Body of pancreas (tissue), 4 donors: ENCODE results near the gene ANKRD11. TPM values are rescaled to one million over a fixed set of nuclear protein-coding genes. Genes with fewer than 3 reads are reported as not detected.

Experiments
- ATAC-seq: fragments of 150-250 bp; one replicate; pipeline ENCODE4 v1.9.1; 2016
- DNase-seq, 4 donors: peaks; one replicate each; pipeline ENCODE4 v3.0.0-alpha.2; 2019
- H3K27ac ChIP-seq, 4 donors: fragments of 200-600 bp; sonication (generic); 1 replicate in 3 of 4; 2 replicates in 1 of 4; pipeline versions ENCODE4 v1.5.1 to v1.6.1; 2016 to 2019; ENCODE audit warnings: mild to moderate bottlenecking in 1 of 4, mixed read lengths in 1 of 4, moderate library complexity in 1 of 4
- H3K27me3 ChIP-seq, 2 donors: fragments of 200-600 bp; sonication (generic); one replicate each; pipeline ENCODE4 v1.6.0; 2016; ENCODE audit warnings: mild to moderate bottlenecking in 1 of 2
- H3K36me3 ChIP-seq, 2 donors: fragments of 200-600 bp; sonication (generic); replicated peaks in 1 of 2; 2 replicates each; pipeline ENCODE4 v1.5.1; 2016; ENCODE audit warnings: low read depth in 2 of 2; ENCODE audit not compliant: insufficient read depth in 1 of 2
- H3K4me1 ChIP-seq: fragments of 200-600 bp; sonication (generic); one replicate; pipeline ENCODE4 v1.6.0; 2016
- H3K4me3 ChIP-seq, 2 donors: fragments of 200-600 bp; sonication (generic); 1 replicate in 1 of 2; 2 replicates in 1 of 2; pipeline ENCODE4 v1.5.1; 2016 to 2019
- H3K9me3 ChIP-seq, 3 donors: fragments of 200-600 bp; sonication (generic); 1 replicate in 2 of 3; 2 replicates in 1 of 3; pipeline ENCODE4 v1.5.1; 2016
- CTCF ChIP-seq, 7 experiments: fragments of 450-650 bp in 4 of 7; fragments of 200-600 bp in 3 of 7; sonication (generic) in 3 of 7; IDR thresholded peaks; one replicate each; pipeline ENCODE4 v1.5.1; 2016 to 2019; ENCODE audit warnings: antibody characterized with exemption in 7 of 7
- POLR2A ChIP-seq, 3 donors: fragments of 450-650 bp; IDR thresholded peaks; one replicate each; pipeline ENCODE4 v1.6.1; 2016; ENCODE audit warnings: antibody characterized with exemption in 3 of 3, mild to moderate bottlenecking in 2 of 3
- WGBS, 2 donors: methylation state at CpG; one replicate each; pipeline ENCODE4 v1.1.5; 2017; 5-methylcytosine and 5-hydroxymethylcytosine counted together
- intact Hi-C: fragments of 100-400 bp; cut with DNase I; formaldehyde crosslinking; loops from one replicate; pipeline ENCODE4 v1.15.1; 2023
- total RNA-seq, 2 donors: library from RNA; depleted of rRNA; stranded (reverse); fragments of >200 nt; gene quantifications; one replicate each; pipeline ENCODE4 v1.1.0, GENCODE V29; 2016

ANKRD11 gene
- total RNA-seq, 2 donors from 2014 or later: 52.1 to 97.9 TPM

- ATAC-seq: peak; percentile 26
- intact Hi-C loops: no loop called here
- Histone ChIP-seq H3K27ac (no peak overlapping the region), H3K27me3 (no peaks in the 10 kb centered on the region), H3K4me3 (no peak overlapping the region), H3K9me3 (no peaks in the 10 kb centered on the region), H3K4me1 (peaks cover 47% of the 10 kb centered on the region), H3K36me3 (no peaks in the 10 kb centered on the region)
- TF ChIP-seq POLR2A (IDR thresholded peaks at IDR 0.05): no peak
- no peak for TF ChIP-seq CTCF (IDR thresholded peaks at IDR 0.05)
- peak in 1 of 4 donors; percentile 50 for DNase-seq
- 82 to 87% methylated on average over 31 to 32 of the region's 32 CpGs for WGBS, 2 donors
These were observed 116.8 kb downstream of the ANKRD11 start for GRCh38 chr16:89373355-89374110.

- Histone ChIP-seq H3K4me3 (no peak overlapping the region), H3K9me3 (no peaks in the 10 kb centered on the region), H3K27me3 (no peaks in the 10 kb centered on the region), H3K27ac (no peak overlapping the region), H3K36me3 (no peaks in the 10 kb centered on the region), H3K4me1 (peaks cover 36% of the 10 kb centered on the region)
- DNase-seq: no peak
- WGBS, 2 donors: 79 to 80% methylated on average over 21 to 23 of the region's 32 CpGs
- no peak for ATAC-seq
- intact Hi-C loops: no loop called here
- TF ChIP-seq POLR2A (IDR thresholded peaks at IDR 0.05): no peak
- TF ChIP-seq CTCF (IDR thresholded peaks at IDR 0.05): no peak
These were observed 118.3 kb downstream of the ANKRD11 start for GRCh38 chr16:89371968-89372634.

- intact Hi-C loops: no loop called here
- DNase-seq (no peak), ATAC-seq (no peak)
- H3K4me1 ChIP-seq: peaks cover 34% of the 10 kb centered on the region
- 91 to 96% methylated on average over 8 to 10 of the region's 12 CpGs for WGBS, 2 donors
- H3K9me3 ChIP-seq: no peaks in the 10 kb centered on the region
- no peaks in the 10 kb centered on the region for H3K36me3 ChIP-seq
- TF ChIP-seq CTCF (IDR thresholded peaks at IDR 0.05) (no peak), POLR2A (IDR thresholded peaks at IDR 0.05) (no peak)
- H3K27ac ChIP-seq: no peak overlapping the region
- H3K27me3 ChIP-seq: no peaks in the 10 kb centered on the region
- no peak overlapping the region for H3K4me3 ChIP-seq
These were observed 119.0 kb downstream of the ANKRD11 start for GRCh38 chr16:89371386-89371785.

GRCh38 chr16:89370601-89371000 is 119.8 kb downstream of the ANKRD11 start:
- TF ChIP-seq POLR2A (IDR thresholded peaks at IDR 0.05) (no peak), CTCF (IDR thresholded peaks at IDR 0.05) (no peak)

More at GRCh38 chr16:89370601-89371000, 119.8 kb downstream of the ANKRD11 start:
- ATAC-seq (no peak), DNase-seq (no peak)
- Histone ChIP-seq H3K4me3 (no peak overlapping the region), H3K27me3 (no peaks in the 10 kb centered on the region), H3K4me1 (peaks cover 32% of the 10 kb centered on the region), H3K36me3 (no peaks in the 10 kb centered on the region), H3K27ac (no peak overlapping the region), H3K9me3 (no peaks in the 10 kb centered on the region)
- 92 to 93% methylated on average over 7 to 15 of the region's 15 CpGs for WGBS, 2 donors
- intact Hi-C loops: no loop called here
